GM18508 (cell line): Measurements from ENCODE around the gene PNLIP.

Experiments
- ATAC-seq: cut with Tn5 transposase; IDR thresholded peaks from one replicate; pipeline ENCODE4 v1.9.1; 2021; ENCODE audit warnings: moderate number of reproducible peaks; ENCODE audit not compliant: insufficient read depth, unreplicated experiment

Gene PNLIP

GRCh38 chr10:116545756-116546155 is at the start of gene PNLIP:
Gene PNLIP (plus strand): TSS chr10:116545931. CDS start chr10:116546093, 162 bp downstream.
- no peak for ATAC-seq

- no peak for ATAC-seq
These were observed 40.9 kb upstream of the PNLIP start for GRCh38 chr10:116504786-116505185.

GRCh38 chr10:116510565-116510964 is 35.2 kb upstream of the PNLIP start:
- no peak for ATAC-seq

- no peak for ATAC-seq
These were observed 34.4 kb upstream of the PNLIP start for GRCh38 chr10:116511365-116511764.

GRCh38 chr10:116521424-116522290 is 24.1 kb upstream of the PNLIP start:
- ATAC-seq = no peak

- no peak for ATAC-seq
These were observed 22.8 kb upstream of the PNLIP start for GRCh38 chr10:116522803-116523381.

GRCh38 chr10:116524736-116525135 is 21.0 kb upstream of the PNLIP start:
- no peak for ATAC-seq

- ATAC-seq = no peak
These were observed 19.5 kb upstream of the PNLIP start for GRCh38 chr10:116526219-116526618.

- ATAC-seq = no peak
These were observed 8.9 kb upstream of the PNLIP start for GRCh38 chr10:116536810-116537209.

- ATAC-seq = no peak
These were observed 7.3 kb upstream of the PNLIP start for GRCh38 chr10:116538456-116538855.

- no peak for ATAC-seq
These were observed 6.7 kb upstream of the PNLIP start for GRCh38 chr10:116538992-116539391.

- no peak for ATAC-seq
These were observed 4.9 kb upstream of the PNLIP start for GRCh38 chr10:116540814-116541213.

- ATAC-seq = no peak
These were observed 3.6 kb upstream of the PNLIP start for GRCh38 chr10:116542007-116542677.

GRCh38 chr10:116545122-116545521 is 609 bp upstream of the PNLIP start:
- no peak for ATAC-seq

GRCh38 chr10:116548301-116548700 is 2.6 kb downstream of the PNLIP start:
- no peak for ATAC-seq

- no peak for ATAC-seq
These were observed 7.7 kb downstream of the PNLIP start for GRCh38 chr10:116553378-116553980.

GRCh38 chr10:116554628-116555027 is 8.9 kb downstream of the PNLIP start:
- no peak for ATAC-seq

- no peak for ATAC-seq
These were observed 10.1 kb downstream of the PNLIP start for GRCh38 chr10:116555880-116556279.

GRCh38 chr10:116557305-116557880 is 11.7 kb downstream of the PNLIP start:
- no peak for ATAC-seq

GRCh38 chr10:116565534-116565933 is 19.8 kb downstream of the PNLIP start:
- ATAC-seq = no peak
